A673 (cell line): Measurements from ENCODE around the gene OPRL1.

Experiments
- EZH2 ChIP-seq: fragments of 200-600 bp; sonication (generic); IDR thresholded peaks from 2 replicates; pipeline ENCODE4 v1.6.1; 2017; ENCODE audit warnings: borderline replicate concordance, low read depth, mild to moderate bottlenecking, mixed read lengths, antibody characterized with exemption, low read length; ENCODE audit not compliant: poor library complexity, severe bottlenecking
- TF ChIP-seq, protein P1 (sequence below): fragments of 300-800, 200-600 bp; sonication (generic); conservative IDR thresholded peaks from 2 replicates; pipeline ENCODE4 v1.5.1; 2017; ENCODE audit warnings: low read depth, mild to moderate bottlenecking, antibody characterized with exemption, low read length, moderate library complexity, mixed read lengths

DNA sequence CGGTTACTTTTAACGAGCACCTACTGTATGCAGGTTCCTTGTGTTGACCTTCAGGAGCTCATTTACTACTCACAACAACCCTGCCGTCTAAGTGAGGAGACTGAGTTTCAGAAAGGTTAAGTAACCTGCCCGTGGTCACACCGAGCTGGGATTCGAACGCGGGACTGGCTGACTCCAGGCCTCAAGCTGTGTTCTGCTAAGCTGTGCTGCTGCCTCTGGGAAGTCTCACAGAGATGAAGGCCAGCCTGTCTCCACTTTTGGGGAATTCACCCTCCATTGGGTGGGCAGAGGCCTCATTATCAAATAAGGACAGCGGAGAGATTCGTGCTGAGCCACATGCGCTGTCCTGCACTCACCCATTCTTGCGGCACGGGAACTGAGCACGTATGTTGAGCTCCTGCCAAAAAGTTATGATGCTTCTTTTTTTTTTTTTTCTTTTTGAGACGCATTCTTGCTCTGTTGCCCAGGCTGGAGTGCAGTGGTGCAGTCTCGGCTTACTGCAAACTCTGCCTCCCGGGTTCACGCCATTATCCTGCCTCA lies 58.5 kb downstream of the OPRL1 start:
- TF ChIP-seq, protein P1, sequence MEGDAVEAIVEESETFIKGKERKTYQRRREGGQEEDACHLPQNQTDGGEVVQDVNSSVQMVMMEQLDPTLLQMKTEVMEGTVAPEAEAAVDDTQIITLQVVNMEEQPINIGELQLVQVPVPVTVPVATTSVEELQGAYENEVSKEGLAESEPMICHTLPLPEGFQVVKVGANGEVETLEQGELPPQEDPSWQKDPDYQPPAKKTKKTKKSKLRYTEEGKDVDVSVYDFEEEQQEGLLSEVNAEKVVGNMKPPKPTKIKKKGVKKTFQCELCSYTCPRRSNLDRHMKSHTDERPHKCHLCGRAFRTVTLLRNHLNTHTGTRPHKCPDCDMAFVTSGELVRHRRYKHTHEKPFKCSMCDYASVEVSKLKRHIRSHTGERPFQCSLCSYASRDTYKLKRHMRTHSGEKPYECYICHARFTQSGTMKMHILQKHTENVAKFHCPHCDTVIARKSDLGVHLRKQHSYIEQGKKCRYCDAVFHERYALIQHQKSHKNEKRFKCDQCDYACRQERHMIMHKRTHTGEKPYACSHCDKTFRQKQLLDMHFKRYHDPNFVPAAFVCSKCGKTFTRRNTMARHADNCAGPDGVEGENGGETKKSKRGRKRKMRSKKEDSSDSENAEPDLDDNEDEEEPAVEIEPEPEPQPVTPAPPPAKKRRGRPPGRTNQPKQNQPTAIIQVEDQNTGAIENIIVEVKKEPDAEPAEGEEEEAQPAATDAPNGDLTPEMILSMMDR: no peak
- TF ChIP-seq EZH2: no peak
